ENCODE results near the gene KLK15. TPM values are rescaled to one million over a fixed set of nuclear protein-coding genes. Genes with fewer than 3 reads are reported as not detected.

KLK15 gene
- total RNA-seq, 1 donor from 2014 or later = not detected

DNA sequence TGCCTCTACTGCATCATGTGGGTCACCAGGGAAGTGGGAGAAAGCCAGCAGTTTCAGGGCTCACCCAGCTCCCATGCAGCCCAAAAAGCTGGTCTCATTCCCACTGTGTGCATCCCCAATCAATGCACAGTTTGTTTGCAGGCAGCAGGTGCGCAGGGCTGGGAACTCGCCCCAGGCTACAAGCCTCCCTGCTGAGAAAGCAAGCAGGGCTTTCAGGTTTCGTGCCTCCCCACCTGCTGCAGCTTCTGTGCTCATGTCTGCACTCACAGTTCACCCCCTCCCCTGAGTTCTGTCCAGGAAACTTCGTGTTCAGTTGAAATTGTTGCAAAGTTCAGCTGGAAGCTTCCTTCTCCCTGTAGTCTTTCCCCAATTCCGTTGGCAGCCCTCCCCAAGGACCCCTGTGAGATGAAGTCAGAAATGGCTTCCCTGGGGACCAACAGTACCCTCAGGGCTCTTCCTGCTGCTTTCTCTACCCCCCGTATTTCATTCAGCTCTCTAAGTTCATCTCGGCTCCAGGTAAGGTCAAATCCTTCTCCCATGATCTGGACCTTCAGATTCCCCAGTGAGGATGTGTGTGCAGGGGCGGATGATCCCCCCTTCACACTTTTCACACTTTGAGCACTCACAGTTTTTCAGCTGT lies 11.0 kb upstream of the KLK15 start:
- no peaks in the 10 kb centered on the region for H3K4me1 Mint-ChIP-seq (ENCODE audit: unreplicated experiment)
- no peaks in the 10 kb centered on the region for H3K27me3 Mint-ChIP-seq (ENCODE audit: unreplicated experiment)
- TF ChIP-seq, protein P1, sequence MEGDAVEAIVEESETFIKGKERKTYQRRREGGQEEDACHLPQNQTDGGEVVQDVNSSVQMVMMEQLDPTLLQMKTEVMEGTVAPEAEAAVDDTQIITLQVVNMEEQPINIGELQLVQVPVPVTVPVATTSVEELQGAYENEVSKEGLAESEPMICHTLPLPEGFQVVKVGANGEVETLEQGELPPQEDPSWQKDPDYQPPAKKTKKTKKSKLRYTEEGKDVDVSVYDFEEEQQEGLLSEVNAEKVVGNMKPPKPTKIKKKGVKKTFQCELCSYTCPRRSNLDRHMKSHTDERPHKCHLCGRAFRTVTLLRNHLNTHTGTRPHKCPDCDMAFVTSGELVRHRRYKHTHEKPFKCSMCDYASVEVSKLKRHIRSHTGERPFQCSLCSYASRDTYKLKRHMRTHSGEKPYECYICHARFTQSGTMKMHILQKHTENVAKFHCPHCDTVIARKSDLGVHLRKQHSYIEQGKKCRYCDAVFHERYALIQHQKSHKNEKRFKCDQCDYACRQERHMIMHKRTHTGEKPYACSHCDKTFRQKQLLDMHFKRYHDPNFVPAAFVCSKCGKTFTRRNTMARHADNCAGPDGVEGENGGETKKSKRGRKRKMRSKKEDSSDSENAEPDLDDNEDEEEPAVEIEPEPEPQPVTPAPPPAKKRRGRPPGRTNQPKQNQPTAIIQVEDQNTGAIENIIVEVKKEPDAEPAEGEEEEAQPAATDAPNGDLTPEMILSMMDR (IDR thresholded peaks at IDR 0.05) = no peak
- no peak overlapping the region for H3K27ac Mint-ChIP-seq (ENCODE audit: unreplicated experiment)
- H3K4me3 Mint-ChIP-seq (ENCODE audit: unreplicated experiment) = no peak overlapping the region
- DNase-seq (ENCODE audit: extremely low spot score, unreplicated experiment) = no peak
- H3K36me3 Mint-ChIP-seq (ENCODE audit: unreplicated experiment) = no peaks in the 10 kb centered on the region
- peaks cover 5% of the 10 kb centered on the region for H3K9me3 Mint-ChIP-seq (ENCODE audit: unreplicated experiment)

DNA sequence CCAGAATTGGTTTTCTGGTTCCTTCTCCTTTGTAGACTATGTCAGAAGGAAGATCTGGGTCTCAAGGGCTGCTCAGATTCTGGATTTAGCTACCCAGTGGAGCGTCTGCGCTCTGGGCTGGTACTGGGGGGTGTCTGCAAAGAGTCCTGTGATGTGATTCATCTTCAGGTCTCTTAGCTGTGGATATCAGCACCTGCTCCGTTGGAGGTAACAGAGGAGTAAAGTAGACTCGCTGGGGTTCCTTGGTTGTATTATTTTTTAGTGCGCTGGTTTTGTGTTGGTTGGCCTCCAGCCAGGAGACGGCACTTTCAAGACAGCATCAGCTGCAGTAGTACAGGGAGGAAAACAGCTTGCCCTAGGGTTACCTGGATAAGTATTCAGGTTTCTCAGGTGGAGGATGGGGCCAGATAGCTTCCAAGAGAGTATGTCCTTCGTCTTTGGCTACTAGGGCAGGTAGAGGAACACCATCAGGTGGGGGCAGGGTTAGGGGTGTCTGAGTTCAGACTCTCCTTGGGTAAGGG lies 10.4 kb upstream of the KLK15 start:
- TF ChIP-seq, protein P1 (IDR thresholded peaks at IDR 0.05) = no peak
- peaks cover 5% of the 10 kb centered on the region for H3K9me3 Mint-ChIP-seq (ENCODE audit: unreplicated experiment)
- no peak overlapping the region for H3K4me3 Mint-ChIP-seq (ENCODE audit: unreplicated experiment)
- no peak for DNase-seq (ENCODE audit: extremely low spot score, unreplicated experiment)
- H3K36me3 Mint-ChIP-seq (ENCODE audit: unreplicated experiment) = no peaks in the 10 kb centered on the region
- no peak overlapping the region for H3K27ac Mint-ChIP-seq (ENCODE audit: unreplicated experiment)
- no peaks in the 10 kb centered on the region for H3K27me3 Mint-ChIP-seq (ENCODE audit: unreplicated experiment)
- H3K4me1 Mint-ChIP-seq (ENCODE audit: unreplicated experiment) = no peaks in the 10 kb centered on the region

DNA sequence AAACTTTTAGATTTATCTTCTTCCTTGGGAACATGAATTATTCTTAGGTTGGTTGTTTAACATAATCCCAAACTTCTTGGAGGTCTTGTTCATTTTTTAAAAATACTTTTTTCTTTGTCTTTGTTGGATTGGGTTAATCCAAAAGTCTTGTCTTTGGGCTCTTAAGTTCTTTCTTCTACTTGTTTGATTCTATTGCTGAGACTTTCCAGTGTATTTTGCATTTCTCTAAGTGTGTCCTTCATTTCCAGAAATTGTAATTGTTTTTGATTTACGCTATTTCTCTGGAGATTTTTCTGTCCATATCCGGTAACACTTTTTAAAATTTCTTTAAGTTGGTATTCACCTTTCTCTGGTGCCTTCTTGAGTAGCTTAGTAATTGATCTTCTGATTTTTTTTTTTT lies 9.8 kb upstream of the KLK15 start:
- Mint-ChIP-seq H3K4me3 (ENCODE audit: unreplicated experiment) (no peak overlapping the region), H3K27me3 (ENCODE audit: unreplicated experiment) (no peaks in the 10 kb centered on the region), H3K27ac (ENCODE audit: unreplicated experiment) (no peak overlapping the region), H3K4me1 (ENCODE audit: unreplicated experiment) (no peaks in the 10 kb centered on the region), H3K36me3 (ENCODE audit: unreplicated experiment) (no peaks in the 10 kb centered on the region), H3K9me3 (ENCODE audit: unreplicated experiment) (peaks cover 5% of the 10 kb centered on the region)
- DNase-seq (ENCODE audit: extremely low spot score, unreplicated experiment) = no peak
- TF ChIP-seq, protein P1 (IDR thresholded peaks at IDR 0.05) = no peak

DNA sequence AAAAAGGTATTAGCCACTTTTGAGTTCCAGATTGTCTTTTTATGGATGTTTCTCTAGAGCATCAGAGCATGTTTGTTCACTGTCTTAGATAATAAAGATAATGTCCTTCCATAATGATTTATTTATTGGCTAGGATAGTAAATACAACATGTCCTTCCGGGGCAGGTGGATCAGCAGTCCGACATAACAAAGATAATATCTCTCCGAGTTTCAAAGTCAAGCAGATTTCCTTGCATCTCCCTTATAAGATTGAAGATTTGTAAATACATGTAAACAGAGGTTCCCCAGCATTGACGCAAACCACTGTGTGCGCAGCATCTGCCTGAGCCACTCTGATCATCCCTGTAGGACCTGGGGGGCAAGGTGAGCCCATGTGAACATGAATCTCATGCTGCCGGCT lies 8.8 kb upstream of the KLK15 start:
- Mint-ChIP-seq H3K4me3 (ENCODE audit: unreplicated experiment) (no peak overlapping the region), H3K9me3 (ENCODE audit: unreplicated experiment) (peaks cover 5% of the 10 kb centered on the region), H3K27me3 (ENCODE audit: unreplicated experiment) (no peaks in the 10 kb centered on the region), H3K4me1 (ENCODE audit: unreplicated experiment) (no peaks in the 10 kb centered on the region), H3K27ac (ENCODE audit: unreplicated experiment) (no peak overlapping the region), H3K36me3 (ENCODE audit: unreplicated experiment) (no peaks in the 10 kb centered on the region)
- TF ChIP-seq, protein P1 (IDR thresholded peaks at IDR 0.05) = no peak
- DNase-seq (ENCODE audit: extremely low spot score, unreplicated experiment) = no peak

DNA sequence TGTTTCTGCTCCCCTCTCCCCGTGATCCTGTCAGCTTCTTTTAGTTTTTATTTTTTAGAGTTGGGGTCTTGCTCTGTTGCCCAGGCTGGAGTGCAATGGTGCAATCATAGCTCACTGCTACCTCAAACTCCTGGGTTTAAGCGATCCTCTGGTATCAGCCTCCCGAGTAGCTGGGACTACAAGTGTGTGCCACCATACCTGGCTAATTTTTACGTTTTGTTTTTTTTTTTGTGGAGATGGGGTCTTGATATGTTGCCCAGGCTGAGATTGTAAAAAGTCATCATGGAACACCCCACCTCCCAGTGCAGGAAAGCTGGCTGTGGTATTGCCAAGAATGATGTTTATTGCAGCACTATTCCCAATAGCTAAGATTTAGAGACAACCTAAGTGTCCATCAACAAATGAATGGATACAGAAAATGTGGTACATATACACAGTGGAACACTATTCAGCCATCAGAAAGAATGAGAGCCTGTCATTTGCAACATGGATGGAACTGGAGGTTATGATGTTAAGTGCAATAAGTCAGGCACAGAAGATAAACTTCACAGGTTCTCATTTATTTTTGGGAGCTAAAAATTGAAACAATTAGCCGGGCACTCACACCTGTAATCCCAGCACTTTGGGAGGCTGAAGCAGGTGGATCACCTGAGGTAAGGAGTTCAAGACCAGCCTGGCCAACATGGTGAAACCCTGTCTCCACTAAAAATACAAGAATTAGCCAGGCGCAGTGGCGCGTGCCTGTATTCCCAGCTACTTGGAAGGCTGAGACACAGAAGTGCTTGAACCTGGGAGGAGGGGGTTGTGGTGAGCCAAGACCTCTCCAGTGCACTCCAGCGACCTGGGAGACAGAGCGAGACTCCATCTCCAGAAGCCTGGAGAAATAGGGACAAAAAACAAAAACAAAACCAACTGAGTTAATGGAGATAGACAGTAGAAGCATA lies 6.6 kb upstream of the KLK15 start:
- no peak overlapping the region for H3K27ac Mint-ChIP-seq (ENCODE audit: unreplicated experiment)
- H3K4me3 Mint-ChIP-seq (ENCODE audit: unreplicated experiment) = no peak overlapping the region
- TF ChIP-seq, protein P1 (IDR thresholded peaks at IDR 0.05) = no peak
- H3K4me1 Mint-ChIP-seq (ENCODE audit: unreplicated experiment) = peaks cover 9% of the 10 kb centered on the region
- H3K9me3 Mint-ChIP-seq (ENCODE audit: unreplicated experiment) = peaks cover 5% of the 10 kb centered on the region
- no peaks in the 10 kb centered on the region for H3K36me3 Mint-ChIP-seq (ENCODE audit: unreplicated experiment)
- no peak for DNase-seq (ENCODE audit: extremely low spot score, unreplicated experiment)
- no peaks in the 10 kb centered on the region for H3K27me3 Mint-ChIP-seq (ENCODE audit: unreplicated experiment)

Data from osteocyte (in vitro differentiated cells).